TTC549 (cell line): Measurements from ENCODE around the gene SLC38A3.
"Not testable (repeated sequence)": the region's sequence is repeated elsewhere in the genome, so short reads cannot be mapped to it uniquely, and the experiment has no call there.

Source experiments
- FAIRE-seq: peaks from 2 replicates; lab custom pipeline; 2012; peaks lifted over from hg19 to GRCh38; lab: Jason Lieb, UNC

The SLC38A3 gene

GRCh38 chr3:50211930-50212329 is 6.9 kb downstream of the SLC38A3 start:
- no peak for FAIRE-seq

- no peak for FAIRE-seq
Measured at GRCh38 chr3:50212502-50212901, 7.4 kb downstream of the SLC38A3 start.

- no peak for FAIRE-seq
Measured at GRCh38 chr3:50212971-50213370, 7.9 kb downstream of the SLC38A3 start.

GRCh38 chr3:50213373-50213772 is 8.3 kb downstream of the SLC38A3 start:
- no peak for FAIRE-seq

GRCh38 chr3:50214824-50215223 is 9.8 kb downstream of the SLC38A3 start:
- FAIRE-seq, result no peak

- no peak for FAIRE-seq
Measured at GRCh38 chr3:50215529-50215928, 10.5 kb downstream of the SLC38A3 start.

GRCh38 chr3:50217681-50218080 is 12.6 kb downstream of the SLC38A3 start:
- no peak for FAIRE-seq

GRCh38 chr3:50218448-50218847 is 13.4 kb downstream of the SLC38A3 start:
- FAIRE-seq, result no peak

- FAIRE-seq, result no peak
Measured at GRCh38 chr3:50219285-50219684, 14.2 kb downstream of the SLC38A3 start.

GRCh38 chr3:50220109-50220508 is 15.0 kb downstream of the SLC38A3 start:
- FAIRE-seq, result no peak

- FAIRE-seq, result no peak
Measured at GRCh38 chr3:50221051-50221410, 16.0 kb downstream of the SLC38A3 start.

- no peak for FAIRE-seq
Measured at GRCh38 chr3:50221411-50222168, 16.5 kb downstream of the SLC38A3 start.

- FAIRE-seq, result no peak
Measured at GRCh38 chr3:50222169-50222528, 17.1 kb downstream of the SLC38A3 start.

- FAIRE-seq, result no peak
Measured at GRCh38 chr3:50224639-50225038, 19.6 kb downstream of the SLC38A3 start.

GRCh38 chr3:50226888-50227389 is 21.9 kb downstream of the SLC38A3 start:
- FAIRE-seq, result no peak

GRCh38 chr3:50227390-50228183 is 22.5 kb downstream of the SLC38A3 start:
- no peak for FAIRE-seq

- FAIRE-seq, result not testable (repeated sequence)
Measured at GRCh38 chr3:50228184-50228763, 23.2 kb downstream of the SLC38A3 start.

GRCh38 chr3:50229490-50229889 is 24.4 kb downstream of the SLC38A3 start:
- FAIRE-seq, result no peak

GRCh38 chr3:50230104-50230793 is 25.2 kb downstream of the SLC38A3 start:
- FAIRE-seq, result no peak

GRCh38 chr3:50230794-50231125 is 25.7 kb downstream of the SLC38A3 start:
- FAIRE-seq, result no peak

GRCh38 chr3:50231581-50231980 is 26.5 kb downstream of the SLC38A3 start:
- FAIRE-seq, result no peak

- no peak for FAIRE-seq
Measured at GRCh38 chr3:50232303-50232702, 27.2 kb downstream of the SLC38A3 start.

GRCh38 chr3:50233176-50233575 is 28.1 kb downstream of the SLC38A3 start:
- no peak for FAIRE-seq
